Naive B cell (primary cell): ENCODE data around the gene INO80. TPM values are rescaled to one million over a fixed set of nuclear protein-coding genes. Genes with fewer than 3 reads are reported as not detected.
"Not testable (repeated sequence)": the region's sequence is repeated elsewhere in the genome, so short reads cannot be mapped to it uniquely, and the experiment has no call there.

Experiments used
- ATAC-seq, 2 donors: fragments of 150-1000 bp; cut with Tn5 transposase; 2 replicates each; pipeline ENCODE4 v1.10.0; 2021; ENCODE audit warnings: low read depth in 2 of 2, mild to moderate bottlenecking in 2 of 2, moderate library complexity in 2 of 2
- DNase-seq: peaks from one replicate; pipeline ENCODE4 v3.0.0; 2022
- H3K27ac Mint-ChIP-seq, 6 donors: one replicate each; pipeline ENCODE4 v1.8.0; 2020 to 2022; ENCODE audit warnings: mild to moderate bottlenecking in 6 of 6, mixed read lengths in 6 of 6, moderate library complexity in 5 of 6, inconsistent platforms in 2 of 6
- H3K27me3 Mint-ChIP-seq, 3 donors: one replicate each; pipeline ENCODE4 v1.8.0; 2021 to 2022; ENCODE audit warnings: mixed read lengths in 3 of 3, mild to moderate bottlenecking in 1 of 3
- H3K36me3 Mint-ChIP-seq, 2 donors: one replicate each; pipeline ENCODE4 v1.8.0; 2020 to 2022; ENCODE audit warnings: mixed read lengths in 2 of 2, inconsistent platforms in 1 of 2, mild to moderate bottlenecking in 1 of 2
- H3K4me1 Mint-ChIP-seq, 3 donors: one replicate each; pipeline ENCODE4 v1.8.0; 2020 to 2022; ENCODE audit warnings: mixed read lengths in 3 of 3, inconsistent platforms in 1 of 3, mild to moderate bottlenecking in 1 of 3, moderate library complexity in 1 of 3
- H3K4me3 Mint-ChIP-seq, 8 donors: one replicate each; pipeline ENCODE4 v1.8.0; 2020 to 2022; ENCODE audit warnings: mild to moderate bottlenecking in 8 of 8, mixed read lengths in 8 of 8, moderate library complexity in 8 of 8, inconsistent platforms in 2 of 8
- H3K9me3 Mint-ChIP-seq, 7 donors: one replicate each; pipeline ENCODE4 v1.8.0; 2020 to 2022; ENCODE audit warnings: mixed read lengths in 7 of 7, mild to moderate bottlenecking in 5 of 7, inconsistent platforms in 2 of 7, moderate library complexity in 1 of 7
- polyA plus RNA-seq, 6 donors: library from polyadenylated mRNA; unstranded; fragments of 300-500 nt; fragmentation: Illumina TruSeq; gene quantifications; one replicate each; pipeline ENCODE4 v1.2.3, GENCODE V29; 2021; ENCODE audit warnings: low read depth in 6 of 6

The INO80 gene
- polyA plus RNA-seq, 6 donors from 2014 or later: 3.4 to 17.1 (median 7.5) TPM

- Mint-ChIP-seq H3K4me1 (no peaks in the 10 kb centered on the region), H3K27me3 (no peaks in the 10 kb centered on the region), H3K4me3 (no peak overlapping the region), H3K9me3 (no peaks in the 10 kb centered on the region), H3K36me3 (peaks cover 29 to 40% of the 10 kb centered on the region in 2 donors), H3K27ac (peak overlapping the region in 1 of 6 donors; percentile 38)
- DNase-seq (no peak), ATAC-seq (no peak)
Observed at GRCh38 chr15:40982855-40983254, 133.2 kb downstream of the INO80 start.

- Mint-ChIP-seq H3K36me3 (peaks cover 27 to 39% of the 10 kb centered on the region in 2 donors), H3K27me3 (no peaks in the 10 kb centered on the region), H3K9me3 (no peaks in the 10 kb centered on the region), H3K4me3 (no peak overlapping the region), H3K27ac (peak overlapping the region in 1 of 6 donors; percentile 7), H3K4me1 (no peaks in the 10 kb centered on the region)
- DNase-seq: no peak
- ATAC-seq: no peak
Observed at GRCh38 chr15:40981186-40981585, 134.9 kb downstream of the INO80 start.

GRCh38 chr15:40978562-40978961 lies 137.5 kb downstream of the INO80 start:
- DNase-seq: no peak
- H3K36me3 Mint-ChIP-seq: peaks cover 20 to 32% of the 10 kb centered on the region in 2 donors
- H3K27me3 Mint-ChIP-seq: no peaks in the 10 kb centered on the region
- H3K4me3 Mint-ChIP-seq: no peak overlapping the region
- no peaks in the 10 kb centered on the region for H3K4me1 Mint-ChIP-seq
- peak overlapping the region in 1 of 6 donors; percentile 54 for H3K27ac Mint-ChIP-seq
- ATAC-seq: no peak
- H3K9me3 Mint-ChIP-seq: no peaks in the 10 kb centered on the region

GRCh38 chr15:40978141-40978540 lies 137.9 kb downstream of the INO80 start:
- no peak for DNase-seq
- peaks cover 15 to 32% of the 10 kb centered on the region in 2 donors for H3K36me3 Mint-ChIP-seq
- peak overlapping the region in 3 of 6 donors; percentile 17 to 54 (median 30) for H3K27ac Mint-ChIP-seq
- ATAC-seq: no peak
- no peaks in the 10 kb centered on the region for H3K27me3 Mint-ChIP-seq
- no peaks in the 10 kb centered on the region for H3K4me1 Mint-ChIP-seq
- no peaks in the 10 kb centered on the region for H3K9me3 Mint-ChIP-seq
- H3K4me3 Mint-ChIP-seq: no peak overlapping the region

GRCh38 chr15:40976819-40977218 lies 139.3 kb downstream of the INO80 start:
- Mint-ChIP-seq H3K4me3 (no peak overlapping the region), H3K9me3 (no peaks in the 10 kb centered on the region), H3K36me3 (peaks cover 12 to 32% of the 10 kb centered on the region in 2 donors), H3K27ac (no peak overlapping the region), H3K4me1 (peaks cover 0 to 3% (median 0%) of the 10 kb centered on the region in 3 donors), H3K27me3 (no peaks in the 10 kb centered on the region)
- DNase-seq (no peak), ATAC-seq (no peak)

GRCh38 chr15:40974879-40975278 lies 141.2 kb downstream of the INO80 start:
- no peaks in the 10 kb centered on the region for H3K27me3 Mint-ChIP-seq
- peaks cover 5 to 18% of the 10 kb centered on the region in 2 donors for H3K36me3 Mint-ChIP-seq
- H3K4me1 Mint-ChIP-seq: peaks cover 0 to 3% (median 0%) of the 10 kb centered on the region in 3 donors
- no peak for ATAC-seq
- no peak overlapping the region for H3K27ac Mint-ChIP-seq
- no peak for DNase-seq
- H3K4me3 Mint-ChIP-seq: no peak overlapping the region
- H3K9me3 Mint-ChIP-seq: no peaks in the 10 kb centered on the region

- Mint-ChIP-seq H3K27me3 (peaks cover 0 to 5% (median 4%) of the 10 kb centered on the region in 3 donors), H3K9me3 (peaks cover 0 to 1% (median 0%) of the 10 kb centered on the region in 7 donors), H3K27ac (no peak overlapping the region), H3K36me3 (no peaks in the 10 kb centered on the region), H3K4me1 (peaks cover 0 to 6% (median 3%) of the 10 kb centered on the region in 3 donors), H3K4me3 (no peak overlapping the region)
- no peak for DNase-seq
- ATAC-seq: no peak
Observed at GRCh38 chr15:40969363-40969762, 146.7 kb downstream of the INO80 start.

- Mint-ChIP-seq H3K27me3 (peaks cover 0 to 10% (median 7%) of the 10 kb centered on the region in 3 donors), H3K27ac (no peak overlapping the region), H3K9me3 (peaks cover 0 to 1% (median 0%) of the 10 kb centered on the region in 7 donors), H3K4me3 (no peak overlapping the region), H3K36me3 (no peaks in the 10 kb centered on the region), H3K4me1 (peaks cover 0 to 8% (median 3%) of the 10 kb centered on the region in 3 donors)
- no peak for DNase-seq
- no peak for ATAC-seq
Observed at GRCh38 chr15:40968290-40969085, 147.6 kb downstream of the INO80 start.

- Mint-ChIP-seq H3K4me1 (peaks cover 8 to 12% (median 9%) of the 10 kb centered on the region in 3 donors), H3K4me3 (no peak overlapping the region), H3K27ac (peak overlapping the region in 1 of 6 donors; percentile 36), H3K9me3 (peaks cover 0 to 1% (median 0%) of the 10 kb centered on the region in 7 donors), H3K36me3 (no peaks in the 10 kb centered on the region), H3K27me3 (peaks cover 0 to 18% (median 12%) of the 10 kb centered on the region in 3 donors)
- DNase-seq (no peak), ATAC-seq (peak; percentile 22 to 52)
Observed at GRCh38 chr15:40964634-40965033, 151.4 kb downstream of the INO80 start.

GRCh38 chr15:40964006-40964405 lies 152.1 kb downstream of the INO80 start:
- H3K27me3 Mint-ChIP-seq: peaks cover 0 to 18% (median 12%) of the 10 kb centered on the region in 3 donors

GRCh38 chr15:40963201-40963600 lies 152.9 kb downstream of the INO80 start:
- no peaks in the 10 kb centered on the region for H3K36me3 Mint-ChIP-seq
- peaks cover 0 to 18% (median 12%) of the 10 kb centered on the region in 3 donors for H3K27me3 Mint-ChIP-seq
- ATAC-seq (no peak), DNase-seq (no peak)
- peaks cover 11 to 18% (median 11%) of the 10 kb centered on the region in 3 donors for H3K4me1 Mint-ChIP-seq
- H3K27ac Mint-ChIP-seq: peak overlapping the region in 1 of 6 donors; percentile 86
- peaks cover 0 to 1% (median 0%) of the 10 kb centered on the region in 7 donors for H3K9me3 Mint-ChIP-seq
- no peak overlapping the region for H3K4me3 Mint-ChIP-seq

More at GRCh38 chr15:40964006-40964405, 152.1 kb downstream of the INO80 start:
- H3K4me3 Mint-ChIP-seq: no peak overlapping the region
- ATAC-seq: no peak
- no peaks in the 10 kb centered on the region for H3K36me3 Mint-ChIP-seq
- peaks cover 11 to 13% (median 11%) of the 10 kb centered on the region in 3 donors for H3K4me1 Mint-ChIP-seq
- DNase-seq: no peak
- H3K9me3 Mint-ChIP-seq: peaks cover 0 to 1% (median 0%) of the 10 kb centered on the region in 7 donors
- peak overlapping the region in 1 of 6 donors; percentile 47 for H3K27ac Mint-ChIP-seq

- not testable (repeated sequence) for H3K27ac Mint-ChIP-seq, DNase-seq, H3K36me3 Mint-ChIP-seq, H3K4me3 Mint-ChIP-seq, H3K9me3 Mint-ChIP-seq, ATAC-seq
- Mint-ChIP-seq H3K4me1 (peaks cover 11 to 18% (median 11%) of the 10 kb centered on the region in 3 donors), H3K27me3 (peaks cover 0 to 18% (median 12%) of the 10 kb centered on the region in 3 donors)
Observed at GRCh38 chr15:40962317-40962716, 153.8 kb downstream of the INO80 start.

- Mint-ChIP-seq H3K4me1 (peaks cover 11 to 18% (median 11%) of the 10 kb centered on the region in 3 donors), H3K27me3 (peaks cover 0 to 18% (median 12%) of the 10 kb centered on the region in 3 donors)
- H3K36me3 Mint-ChIP-seq, DNase-seq, H3K9me3 Mint-ChIP-seq, H3K4me3 Mint-ChIP-seq, ATAC-seq, H3K27ac Mint-ChIP-seq: not testable (repeated sequence)
Observed at GRCh38 chr15:40961740-40962139, 154.3 kb downstream of the INO80 start.

GRCh38 chr15:40960925-40961324 lies 155.2 kb downstream of the INO80 start:
- no peaks in the 10 kb centered on the region for H3K36me3 Mint-ChIP-seq
- no peak overlapping the region for H3K27ac Mint-ChIP-seq
- peaks cover 0 to 18% (median 12%) of the 10 kb centered on the region in 3 donors for H3K27me3 Mint-ChIP-seq
- no peak overlapping the region for H3K4me3 Mint-ChIP-seq
- no peak for ATAC-seq
- peaks cover 11 to 18% (median 11%) of the 10 kb centered on the region in 3 donors for H3K4me1 Mint-ChIP-seq
- no peak for DNase-seq
- peaks cover 0 to 1% (median 0%) of the 10 kb centered on the region in 7 donors for H3K9me3 Mint-ChIP-seq
